CD4-positive, CD25-positive, alpha-beta regulatory T cell (primary cell): ENCODE results near the gene TRDN. TPM values are rescaled to one million over a fixed set of nuclear protein-coding genes. Genes with fewer than 3 reads are reported as not detected.

Experiments
- ATAC-seq, 2 donors: fragments of 150-1000 bp; cut with Tn5 transposase; one replicate each; pipeline ENCODE4 v1.10.0; 2021; ENCODE audit warnings: low read depth in 2 of 2, moderate number of reproducible peaks in 2 of 2, moderate library complexity in 1 of 2
- DNase-seq, 3 donors: peaks; one replicate each; pipeline versions ENCODE4 v3.0.0 to v3.0.0-alpha.2; 2012 to 2022; ENCODE audit warnings: mixed read lengths in 1 of 3
- H3K27ac ChIP-seq: one replicate; pipeline ENCODE4 v1.7.0; 2013; ENCODE audit warnings: mild to moderate bottlenecking, low read length; ENCODE audit not compliant: insufficient read depth, poor library complexity, severe bottlenecking
- H3K27me3 ChIP-seq: one replicate; pipeline ENCODE4 v1.7.0; 2013; ENCODE audit warnings: low read length; ENCODE audit not compliant: control insufficient read depth, insufficient read depth
- H3K36me3 ChIP-seq: one replicate; pipeline ENCODE4 v1.7.0; 2013; ENCODE audit warnings: mild to moderate bottlenecking, low read length, moderate library complexity; ENCODE audit not compliant: control insufficient read depth, insufficient read depth
- H3K4me1 ChIP-seq: 2 replicates; pipeline ENCODE4 v1.7.0; 2013; ENCODE audit warnings: mild to moderate bottlenecking, low read length; ENCODE audit not compliant: insufficient read depth, control insufficient read depth, poor library complexity, severe bottlenecking
- H3K4me3 ChIP-seq: one replicate; pipeline ENCODE4 v1.7.0; 2013; ENCODE audit warnings: low read depth, mild to moderate bottlenecking, low read length, moderate library complexity
- H3K9me3 ChIP-seq, 2 experiments: 1 replicate in 1 of 2; 2 replicates in 1 of 2; pipeline ENCODE4 v1.7.0; 2013; ENCODE audit warnings: low read length in 2 of 2, mild to moderate bottlenecking in 1 of 2, moderate library complexity in 1 of 2; ENCODE audit not compliant: control insufficient read depth in 2 of 2
- H3K27ac Mint-ChIP-seq, 3 donors: one replicate each; pipeline ENCODE4 v1.8.0; 2020 to 2022; ENCODE audit warnings: mild to moderate bottlenecking in 3 of 3, mixed read lengths in 3 of 3, moderate library complexity in 2 of 3
- H3K27me3 Mint-ChIP-seq: one replicate; pipeline ENCODE4 v1.8.0; 2022; ENCODE audit warnings: mild to moderate bottlenecking, mixed read lengths
- H3K36me3 Mint-ChIP-seq: one replicate; pipeline ENCODE4 v1.8.0; 2020; ENCODE audit warnings: mixed read lengths
- H3K4me1 Mint-ChIP-seq, 4 donors: one replicate each; pipeline ENCODE4 v1.8.0; 2020 to 2022; ENCODE audit warnings: mixed read lengths in 4 of 4, mild to moderate bottlenecking in 1 of 4
- H3K4me3 Mint-ChIP-seq, 4 donors: one replicate each; pipeline ENCODE4 v1.8.0; 2020 to 2022; ENCODE audit warnings: mild to moderate bottlenecking in 4 of 4, mixed read lengths in 4 of 4, moderate library complexity in 3 of 4
- H3K9me3 Mint-ChIP-seq, 7 donors: one replicate each; pipeline ENCODE4 v1.8.0; 2020 to 2022; ENCODE audit warnings: mixed read lengths in 7 of 7, mild to moderate bottlenecking in 3 of 7, moderate library complexity in 2 of 7
- polyA plus RNA-seq, 4 donors: library from polyadenylated mRNA; unstranded; fragments of 300-500 nt; fragmentation: Illumina TruSeq; gene quantifications; one replicate each; pipeline ENCODE4 v1.2.3, GENCODE V29; 2021
- total RNA-seq: library from RNA; stranded (reverse); gene quantifications from one replicate; pipeline ENCODE4 v1.2.3, GENCODE V29; 2022

TRDN gene
- total and polyA plus RNA-seq, 5 donors from 2014 or later = not detected

GRCh38 chr6:123309130-123309529 lies 327.6 kb downstream of the TRDN start:
- ATAC-seq (no peak), DNase-seq (no peak)
- Histone ChIP-seq H3K4me1 (no peaks in the 10 kb centered on the region), H3K4me3 (no peak overlapping the region), H3K27me3 (no peaks in the 10 kb centered on the region), H3K9me3 (no peaks in the 10 kb centered on the region), H3K27ac (no peak overlapping the region), H3K36me3 (no peaks in the 10 kb centered on the region)
- H3K9me3 Mint-ChIP-seq = peaks cover 0 to 13% (median 4%) of the 10 kb centered on the region in 7 donors
- no peaks in the 10 kb centered on the region for H3K27me3 Mint-ChIP-seq
- H3K4me3 Mint-ChIP-seq = no peak overlapping the region
- H3K27ac Mint-ChIP-seq = no peak overlapping the region
- no peaks in the 10 kb centered on the region for H3K4me1 Mint-ChIP-seq
- no peaks in the 10 kb centered on the region for H3K36me3 Mint-ChIP-seq

- peaks cover 0 to 5% (median 1%) of the 10 kb centered on the region in 7 donors for H3K9me3 Mint-ChIP-seq
- DNase-seq = no peak
- no peaks in the 10 kb centered on the region for H3K4me1 ChIP-seq
- no peaks in the 10 kb centered on the region for H3K9me3 ChIP-seq
- no peak overlapping the region for H3K4me3 ChIP-seq
- H3K27ac ChIP-seq = no peak overlapping the region
- H3K27ac Mint-ChIP-seq = no peak overlapping the region
- H3K27me3 ChIP-seq = no peaks in the 10 kb centered on the region
- no peaks in the 10 kb centered on the region for H3K36me3 Mint-ChIP-seq
- no peak overlapping the region for H3K4me3 Mint-ChIP-seq
- no peak for ATAC-seq
- H3K36me3 ChIP-seq = no peaks in the 10 kb centered on the region
- H3K27me3 Mint-ChIP-seq = no peaks in the 10 kb centered on the region
- H3K4me1 Mint-ChIP-seq = no peaks in the 10 kb centered on the region
These were observed 330.4 kb downstream of the TRDN start for GRCh38 chr6:123306334-123306733.

GRCh38 chr6:123295672-123296071 lies 341.1 kb downstream of the TRDN start:
- H3K36me3 Mint-ChIP-seq = no peaks in the 10 kb centered on the region
- no peak overlapping the region for H3K27ac Mint-ChIP-seq
- no peaks in the 10 kb centered on the region for H3K4me1 Mint-ChIP-seq
- H3K9me3 ChIP-seq = peaks cover 0 to 7% of the 10 kb centered on the region in 2 experiments
- no peak overlapping the region for H3K4me3 ChIP-seq
- ATAC-seq = no peak
- H3K4me1 ChIP-seq = no peaks in the 10 kb centered on the region
- H3K27me3 ChIP-seq = no peaks in the 10 kb centered on the region
- H3K27ac ChIP-seq = no peak overlapping the region
- DNase-seq = no peak
- peaks cover 1 to 12% (median 5%) of the 10 kb centered on the region in 7 donors for H3K9me3 Mint-ChIP-seq
- no peaks in the 10 kb centered on the region for H3K36me3 ChIP-seq
- no peaks in the 10 kb centered on the region for H3K27me3 Mint-ChIP-seq
- H3K4me3 Mint-ChIP-seq = no peak overlapping the region

GRCh38 chr6:123295181-123295580 lies 341.6 kb downstream of the TRDN start:
- no peak for ATAC-seq
- Mint-ChIP-seq H3K27ac (no peak overlapping the region), H3K4me3 (no peak overlapping the region), H3K36me3 (no peaks in the 10 kb centered on the region), H3K9me3 (peaks cover 1 to 12% (median 5%) of the 10 kb centered on the region in 7 donors), H3K27me3 (no peaks in the 10 kb centered on the region), H3K4me1 (no peaks in the 10 kb centered on the region)
- no peak for DNase-seq
- peaks cover 0 to 7% of the 10 kb centered on the region in 2 experiments for H3K9me3 ChIP-seq
- H3K4me3 ChIP-seq = no peak overlapping the region
- H3K27me3 ChIP-seq = no peaks in the 10 kb centered on the region
- no peak overlapping the region for H3K27ac ChIP-seq
- H3K4me1 ChIP-seq = no peaks in the 10 kb centered on the region
- H3K36me3 ChIP-seq = no peaks in the 10 kb centered on the region

- no peak for ATAC-seq
- no peak for DNase-seq
- peaks cover 1 to 11% (median 8%) of the 10 kb centered on the region in 7 donors for H3K9me3 Mint-ChIP-seq
- H3K27me3 Mint-ChIP-seq = no peaks in the 10 kb centered on the region
- Histone ChIP-seq H3K4me1 (no peaks in the 10 kb centered on the region), H3K9me3 (peaks cover 0 to 7% of the 10 kb centered on the region in 2 experiments), H3K27ac (no peak overlapping the region), H3K27me3 (no peaks in the 10 kb centered on the region), H3K4me3 (no peak overlapping the region), H3K36me3 (no peaks in the 10 kb centered on the region)
- no peak overlapping the region for H3K4me3 Mint-ChIP-seq
- no peaks in the 10 kb centered on the region for H3K4me1 Mint-ChIP-seq
- no peaks in the 10 kb centered on the region for H3K36me3 Mint-ChIP-seq
- H3K27ac Mint-ChIP-seq = no peak overlapping the region
These were observed 348.1 kb downstream of the TRDN start for GRCh38 chr6:123288649-123289048.

- no peaks in the 10 kb centered on the region for H3K9me3 ChIP-seq
- DNase-seq = no peak
- no peak overlapping the region for H3K4me3 ChIP-seq
- Mint-ChIP-seq H3K9me3 (peaks cover 0 to 7% (median 2%) of the 10 kb centered on the region in 7 donors), H3K27ac (no peak overlapping the region), H3K36me3 (no peaks in the 10 kb centered on the region), H3K4me1 (no peaks in the 10 kb centered on the region), H3K27me3 (no peaks in the 10 kb centered on the region), H3K4me3 (no peak overlapping the region)
- H3K27ac ChIP-seq = no peak overlapping the region
- no peak for ATAC-seq
- H3K4me1 ChIP-seq = no peaks in the 10 kb centered on the region
- no peaks in the 10 kb centered on the region for H3K27me3 ChIP-seq
- no peaks in the 10 kb centered on the region for H3K36me3 ChIP-seq
These were observed 360.2 kb downstream of the TRDN start for GRCh38 chr6:123276546-123276980.

GRCh38 chr6:123263981-123264380 lies 372.8 kb downstream of the TRDN start:
- H3K4me3 Mint-ChIP-seq = no peak overlapping the region
- no peaks in the 10 kb centered on the region for H3K36me3 ChIP-seq
- H3K4me1 ChIP-seq = no peaks in the 10 kb centered on the region
- DNase-seq (no peak), ATAC-seq (no peak)
- H3K9me3 Mint-ChIP-seq = peaks cover 0 to 20% (median 1%) of the 10 kb centered on the region in 7 donors
- H3K36me3 Mint-ChIP-seq = no peaks in the 10 kb centered on the region
- H3K27me3 ChIP-seq = no peaks in the 10 kb centered on the region
- no peak overlapping the region for H3K27ac ChIP-seq
- H3K9me3 ChIP-seq = no peaks in the 10 kb centered on the region
- no peaks in the 10 kb centered on the region for H3K27me3 Mint-ChIP-seq
- H3K4me3 ChIP-seq = no peak overlapping the region
- no peaks in the 10 kb centered on the region for H3K4me1 Mint-ChIP-seq
- H3K27ac Mint-ChIP-seq = no peak overlapping the region

GRCh38 chr6:123240626-123241025 lies 396.1 kb downstream of the TRDN start:
- Histone ChIP-seq H3K27me3 (no peaks in the 10 kb centered on the region), H3K9me3 (no peaks in the 10 kb centered on the region), H3K4me3 (no peak overlapping the region), H3K36me3 (no peaks in the 10 kb centered on the region), H3K4me1 (no peaks in the 10 kb centered on the region), H3K27ac (no peak overlapping the region)
- H3K27ac Mint-ChIP-seq = no peak overlapping the region
- peaks cover 2 to 16% (median 8%) of the 10 kb centered on the region in 7 donors for H3K9me3 Mint-ChIP-seq
- no peak for ATAC-seq
- H3K4me3 Mint-ChIP-seq = no peak overlapping the region
- H3K4me1 Mint-ChIP-seq = no peaks in the 10 kb centered on the region
- no peaks in the 10 kb centered on the region for H3K27me3 Mint-ChIP-seq
- DNase-seq = no peak
- H3K36me3 Mint-ChIP-seq = no peaks in the 10 kb centered on the region
